ENCODE data around the gene KIAA0232.

- TF ChIP-seq POLR2A (IDR thresholded peaks at IDR 0.05; ENCODE audit: extremely low read depth, insufficient read length) (no peak), MAX (IDR thresholded peaks at IDR 0.05; ENCODE audit: low read depth, low read length) (no peak)
Measured at GRCh38 chr4:6924361-6924779, 141.8 kb downstream of the KIAA0232 start.

All from NB4 (cell line).